Skin epidermis (tissue), 12 donors: Measurements from ENCODE around the gene KLK7.
A peak's percentile ranks its signal among the peaks of the same experiment; 100 is the strongest.

Source experiments
- H3K27ac ChIP-seq, 21 experiments: fragments of 200-600 bp; sonication (generic) in 11 of 21; one replicate each; pipeline ENCODE4 v1.5.0; 2020; ENCODE audit warnings: mild to moderate bottlenecking in 3 of 21, inconsistent platforms in 2 of 21, moderate library complexity in 2 of 21
- H3K4me3 ChIP-seq, 7 experiments: fragments of 200-600 bp; sonication (generic) in 2 of 7; one replicate each; pipeline ENCODE4 v1.5.0; 2020; ENCODE audit warnings: inconsistent platforms in 2 of 7, mild to moderate bottlenecking in 2 of 7, moderate library complexity in 1 of 7

The KLK7 gene

GRCh38 chr19:50983625-50984292 lies at the start of gene KLK7:
Gene KLK7 (minus strand): TSS chr19:50983917. CDS start chr19:50982399, 1,518 bp downstream.
- H3K4me3 ChIP-seq, result peak within 1 kb of the TSS in 5 of 7 experiments; percentile 0 to 24 (median 15)
- peak within 1 kb of the TSS in 6 of 21 experiments; percentile 18 to 75 (median 57) for H3K27ac ChIP-seq

DNA sequence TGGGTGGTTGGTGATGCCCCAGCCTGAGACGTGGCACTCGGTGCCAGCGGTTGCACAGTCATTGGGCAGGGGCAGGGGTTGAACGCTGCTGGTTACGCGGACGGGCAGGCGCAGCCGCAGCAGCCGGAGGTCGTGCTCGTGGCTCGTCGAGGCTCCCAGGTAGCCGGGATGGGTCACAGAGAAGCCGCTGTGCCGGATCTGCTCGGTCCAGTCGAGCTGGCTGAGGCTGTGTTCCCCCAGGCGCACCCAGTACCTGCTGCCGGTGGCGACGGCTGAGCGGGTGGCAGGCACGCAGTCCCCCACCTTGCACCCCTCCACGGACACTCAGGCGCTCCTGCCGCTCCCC lies 48.1 kb upstream of the KLK7 start:
- Histone ChIP-seq H3K27ac (no peak overlapping the region), H3K4me3 (no peak overlapping the region)

GRCh38 chr19:51031220-51031879 lies 47.6 kb upstream of the KLK7 start:
- Histone ChIP-seq H3K4me3 (no peak overlapping the region), H3K27ac (no peak overlapping the region)

DNA sequence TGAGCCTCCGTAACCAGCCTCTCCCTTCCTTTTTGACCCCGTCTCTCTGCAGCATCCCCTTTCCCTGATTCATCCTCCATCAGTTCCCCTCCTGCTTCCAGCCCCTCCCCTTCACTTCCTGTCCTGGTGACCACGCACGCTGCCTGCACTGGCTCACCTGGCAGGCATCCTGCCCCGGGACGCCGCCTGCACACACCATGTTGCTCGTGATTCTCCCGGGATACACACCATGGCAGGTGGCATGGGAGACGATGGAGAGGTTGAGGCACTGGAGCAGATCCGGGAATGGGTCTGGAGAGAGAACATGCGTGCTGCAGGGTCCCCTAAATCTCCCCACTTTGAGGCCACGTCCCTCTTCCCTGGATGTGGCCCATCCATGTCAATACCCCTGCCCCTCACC lies 46.9 kb upstream of the KLK7 start:
- H3K4me3 ChIP-seq, result no peak overlapping the region

GRCh38 chr19:51029718-51030117 lies 46.0 kb upstream of the KLK7 start:
- Histone ChIP-seq H3K27ac (no peak overlapping the region), H3K4me3 (no peak overlapping the region)

More for the DNA sequence above, 46.9 kb upstream of the KLK7 start:
- H3K27ac ChIP-seq, result no peak overlapping the region

DNA sequence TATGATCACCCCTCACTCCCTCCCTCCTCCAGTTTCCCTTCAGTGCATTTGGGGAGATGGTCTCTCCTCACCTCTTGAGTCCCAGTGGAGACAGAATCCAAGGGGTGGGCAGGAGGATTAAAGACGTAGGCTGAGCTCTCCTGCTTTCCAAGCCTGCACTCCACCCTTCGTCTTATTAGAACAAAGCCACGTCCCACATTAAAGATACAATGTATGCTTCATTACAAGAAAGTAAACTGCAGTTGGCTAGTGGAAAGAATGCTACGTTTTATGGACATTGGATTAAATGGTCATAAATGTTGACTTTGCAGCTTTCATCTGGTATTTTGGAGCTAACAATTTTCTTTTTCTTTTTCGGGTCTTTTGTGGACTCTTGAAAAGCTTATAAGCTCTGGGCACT lies 44.2 kb upstream of the KLK7 start:
- Histone ChIP-seq H3K27ac (peak overlapping the region in 2 of 21 experiments; percentile 62 to 71), H3K4me3 (no peak overlapping the region)

- peak overlapping the region in 5 of 7 experiments; percentile 1 to 40 (median 21) for H3K4me3 ChIP-seq
- peak overlapping the region in 19 of 21 experiments; percentile 8 to 91 (median 73) for H3K27ac ChIP-seq
Observed at GRCh38 chr19:51027126-51027806, 43.5 kb upstream of the KLK7 start.

DNA sequence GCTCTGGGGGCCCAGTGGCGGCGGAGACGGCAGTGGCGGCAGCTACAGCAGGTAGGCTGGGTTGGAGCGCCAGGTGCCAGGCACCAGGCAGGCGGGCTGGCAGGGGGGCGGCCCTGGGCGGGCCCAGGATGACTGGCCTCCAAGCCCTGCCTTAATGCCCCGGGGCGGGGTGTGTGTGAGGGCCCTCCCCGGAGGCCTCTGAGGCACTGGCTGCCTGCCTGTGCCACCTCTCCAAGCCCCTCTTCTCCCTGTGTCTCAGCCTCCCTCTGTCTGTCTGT lies 42.8 kb upstream of the KLK7 start, which contains the start of gene KLK11:
Gene KLK11, minus strand, starts transcription at position 63 of the 278 bp plus-strand sequence. CDS start 985 bp downstream, outside the sequence.
- peak within 1 kb of the TSS; percentile 22 to 91 (median 71) for H3K27ac ChIP-seq
- H3K4me3 ChIP-seq, result peak within 1 kb of the TSS; percentile 6 to 40 (median 22)

GRCh38 chr19:51025809-51026553 lies 42.3 kb upstream of the KLK7 start:
- Histone ChIP-seq H3K27ac (peak overlapping the region; percentile 22 to 91 (median 71)), H3K4me3 (peak overlapping the region; percentile 6 to 40 (median 22))

DNA sequence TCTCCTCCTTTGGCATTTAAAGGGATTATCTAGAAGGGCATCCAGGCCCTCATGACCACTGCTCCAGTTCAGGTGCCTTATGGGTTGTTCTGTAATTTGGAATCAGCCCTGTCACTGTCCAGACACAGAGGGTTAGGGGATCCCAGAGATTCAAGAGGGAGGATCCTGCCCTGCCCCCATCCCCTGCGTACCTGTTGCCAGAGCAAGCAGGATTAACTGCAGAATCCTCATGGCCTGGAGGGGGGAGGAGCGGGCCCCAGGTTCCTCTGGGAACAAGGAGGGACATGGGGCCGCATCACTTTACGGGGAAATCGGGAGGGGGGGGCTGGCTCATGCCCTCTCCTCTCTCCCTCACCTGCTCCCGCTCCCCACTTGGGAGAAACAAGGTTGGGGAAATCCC lies 41.7 kb upstream of the KLK7 start:
- peak overlapping the region in 5 of 7 experiments; percentile 13 to 40 (median 24) for H3K4me3 ChIP-seq
- H3K27ac ChIP-seq, result peak overlapping the region in 9 of 21 experiments; percentile 58 to 91 (median 76)

DNA sequence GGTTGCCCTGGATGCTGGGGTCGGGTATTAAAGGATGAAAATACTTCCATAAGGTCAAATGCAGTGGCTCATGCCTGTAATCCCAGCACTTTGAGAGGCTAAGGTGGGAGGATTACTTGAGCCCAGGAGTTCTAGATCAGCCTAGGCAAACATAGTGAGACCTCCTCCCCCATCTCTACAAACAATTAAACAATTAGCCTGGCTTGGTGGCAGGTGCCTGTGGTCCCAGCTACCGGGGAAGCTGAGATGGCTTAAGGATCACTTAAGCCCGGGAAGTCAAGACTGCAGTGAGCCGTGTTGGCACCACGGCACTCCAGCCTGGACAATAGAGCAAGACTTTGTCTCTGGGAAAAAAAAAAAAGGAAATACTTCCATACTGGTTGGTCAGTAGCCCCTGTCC lies 41.2 kb upstream of the KLK7 start:
- Histone ChIP-seq H3K4me3 (peak overlapping the region in 2 of 7 experiments; percentile 29 to 40), H3K27ac (peak overlapping the region in 3 of 21 experiments; percentile 77 to 91 (median 81))

- no peak overlapping the region for H3K27ac ChIP-seq
Observed at GRCh38 chr19:51023946-51024345, 40.2 kb upstream of the KLK7 start.

GRCh38 chr19:51022526-51022925 lies 38.8 kb upstream of the KLK7 start:
- H3K27ac ChIP-seq, result no peak overlapping the region
- H3K4me3 ChIP-seq, result no peak overlapping the region

More at GRCh38 chr19:51023946-51024345, 40.2 kb upstream of the KLK7 start:
- H3K4me3 ChIP-seq, result no peak overlapping the region

- H3K27ac ChIP-seq, result peak overlapping the region in 8 of 21 experiments; percentile 11 to 93 (median 70)
- H3K4me3 ChIP-seq, result no peak overlapping the region
Observed at GRCh38 chr19:51020988-51021651, 37.4 kb upstream of the KLK7 start.

- peak within 1 kb of the TSS; percentile 22 to 50 (median 26) for H3K4me3 ChIP-seq
- H3K27ac ChIP-seq, result peak within 1 kb of the TSS in 19 of 21 experiments; percentile 29 to 93 (median 75)
Observed at GRCh38 chr19:51019544-51019925, 35.8 kb upstream of the KLK7 start, which contains the start of gene KLK10. Gene KLK10 (minus strand): TSS chr19:51019709. CDS start chr19:51019130, 579 bp downstream.

- Histone ChIP-seq H3K27ac (peak overlapping the region in 19 of 21 experiments; percentile 29 to 93 (median 75)), H3K4me3 (peak overlapping the region; percentile 22 to 50 (median 26))
Observed at GRCh38 chr19:51018745-51019543, 35.2 kb upstream of the KLK7 start.

- peak overlapping the region in 18 of 21 experiments; percentile 31 to 83 (median 71) for H3K27ac ChIP-seq
- H3K4me3 ChIP-seq, result peak overlapping the region; percentile 13 to 42 (median 35)
Observed at GRCh38 chr19:51016798-51017683, 33.3 kb upstream of the KLK7 start.
